Measurements from ENCODE around the gene SLFN13. TPM values are rescaled to one million over a fixed set of nuclear protein-coding genes. Genes with fewer than 3 reads are reported as not detected.

SLFN13 gene
- total RNA-seq (2021) = 19.7 to 22.1 TPM (median 20.8 TPM) in 3 replicates
- Bru-seq, nascent RNA = percentile 85 among the genes with signal in this experiment
- long read RNA-seq, experiment 1, full-length matches to known transcripts = 41 of 77 reads
- long read RNA-seq, experiment 1, partial matches to known transcripts = 15 of 77 reads
- long read RNA-seq, experiment 1, other reads (novel, unspliced or antisense) = 21 of 77 reads
- long read RNA-seq, experiment 2, full-length matches to known transcripts = 4 of 22 reads
- long read RNA-seq, experiment 2, partial matches to known transcripts = 2 of 22 reads
- long read RNA-seq, experiment 2, other reads (novel, unspliced or antisense) = 16 of 22 reads
- long read RNA-seq, experiment 3, partial matches to known transcripts = 2 of 3 reads
- long read RNA-seq, experiment 3, other reads (novel, unspliced or antisense) = 1 of 3 reads

GRCh38 chr17:35448214-35448898 lies at the start of gene SLFN13:
Gene SLFN13, minus strand, starts transcription at chr17:35448766. Its CDS starts 3,086 bp downstream, at chr17:35445680.
- H3K9me3 Mint-ChIP-seq = no peaks in the 10 kb centered on the region
- CTCF ChIA-PET = interaction anchor here (0.6 to 2.3 kb wide), 8 partner anchors 9 to 977 kb away, joined by 3 to 14 read pairs (median 3); partner anchors contain the start of gene SLFN12
- peak; percentile 94 for ATAC-seq
- H3K36me3 Mint-ChIP-seq = peaks cover 3% of the 10 kb centered on the region; the same call in 1 of the 2 replicates
- H3K4me1 Mint-ChIP-seq = peaks cover 26% of the 10 kb centered on the region
- POLR2A ChIA-PET = interaction anchor here (0.7 to 2.9 kb wide), 8 partner anchors 12 to 205 kb away, joined by 3 to 32 read pairs (median 4); partner anchors contain the start of genes SLFN11, SLFN12 and SLFN5
- peaks cover 99% of the 10 kb centered on the region for H3K27me3 Mint-ChIP-seq (ENCODE audit: low read depth)
- DNase-seq (ENCODE audit: low spot score) = peak; percentile 85
- H3K27ac Mint-ChIP-seq = peak within 1 kb of the TSS; percentile 52; the same call in 1 of the 2 replicates
- peak within 1 kb of the TSS; percentile 79 for H3K4me3 Mint-ChIP-seq
- TF ChIP-seq, protein P1, sequence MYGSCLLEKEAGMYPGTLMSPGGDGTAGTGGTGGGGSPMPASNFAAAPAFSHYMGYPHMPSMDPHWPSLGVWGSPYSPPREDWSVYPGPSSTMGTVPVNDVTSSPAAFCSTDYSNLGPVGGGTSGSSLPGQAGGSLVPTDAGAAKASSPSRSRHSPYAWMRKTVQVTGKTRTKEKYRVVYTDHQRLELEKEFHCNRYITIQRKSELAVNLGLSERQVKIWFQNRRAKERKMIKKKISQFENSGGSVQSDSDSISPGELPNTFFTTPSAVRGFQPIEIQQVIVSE (CRISPR knock-in tag; IDR thresholded peaks at IDR 0.05; ENCODE audit: borderline replicate concordance) = no peak
- no peak for TF ChIP-seq GABPB1 (CRISPR knock-in tag; IDR thresholded peaks at IDR 0.05)
- no peak for TF ChIP-seq GRHL2 (CRISPR knock-in tag; IDR thresholded peaks at IDR 0.05; ENCODE audit: insufficient replicate concordance, severe bottlenecking)
- TF ChIP-seq JUN (CRISPR knock-in tag; IDR thresholded peaks at IDR 0.05) = no peak
- TF ChIP-seq ZBTB21 (CRISPR knock-in tag; IDR thresholded peaks at IDR 0.05; ENCODE audit: borderline replicate concordance) = no peak
- TF ChIP-seq, protein P2, sequence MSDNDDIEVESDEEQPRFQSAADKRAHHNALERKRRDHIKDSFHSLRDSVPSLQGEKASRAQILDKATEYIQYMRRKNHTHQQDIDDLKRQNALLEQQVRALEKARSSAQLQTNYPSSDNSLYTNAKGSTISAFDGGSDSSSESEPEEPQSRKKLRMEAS (CRISPR knock-in tag; IDR thresholded peaks at IDR 0.05) = peak; percentile 95
- no peak for TF ChIP-seq FOXJ3 (CRISPR knock-in tag; IDR thresholded peaks at IDR 0.05; ENCODE audit: borderline replicate concordance)
- TF ChIP-seq NFE2L1 (CRISPR knock-in tag; IDR thresholded peaks at IDR 0.05) = peak; percentile 93
- TF ChIP-seq, protein P3, sequence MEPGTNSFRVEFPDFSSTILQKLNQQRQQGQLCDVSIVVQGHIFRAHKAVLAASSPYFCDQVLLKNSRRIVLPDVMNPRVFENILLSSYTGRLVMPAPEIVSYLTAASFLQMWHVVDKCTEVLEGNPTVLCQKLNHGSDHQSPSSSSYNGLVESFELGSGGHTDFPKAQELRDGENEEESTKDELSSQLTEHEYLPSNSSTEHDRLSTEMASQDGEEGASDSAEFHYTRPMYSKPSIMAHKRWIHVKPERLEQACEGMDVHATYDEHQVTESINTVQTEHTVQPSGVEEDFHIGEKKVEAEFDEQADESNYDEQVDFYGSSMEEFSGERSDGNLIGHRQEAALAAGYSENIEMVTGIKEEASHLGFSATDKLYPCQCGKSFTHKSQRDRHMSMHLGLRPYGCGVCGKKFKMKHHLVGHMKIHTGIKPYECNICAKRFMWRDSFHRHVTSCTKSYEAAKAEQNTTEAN (CRISPR knock-in tag; IDR thresholded peaks at IDR 0.05) = peak; percentile 78; the same call in 1 of the 2 replicates
- TF ChIP-seq, protein P4, sequence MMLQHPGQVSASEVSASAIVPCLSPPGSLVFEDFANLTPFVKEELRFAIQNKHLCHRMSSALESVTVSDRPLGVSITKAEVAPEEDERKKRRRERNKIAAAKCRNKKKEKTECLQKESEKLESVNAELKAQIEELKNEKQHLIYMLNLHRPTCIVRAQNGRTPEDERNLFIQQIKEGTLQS (CRISPR knock-in tag; conservative IDR thresholded peaks at IDR 0.05) = no peak
- TF ChIP-seq ATF2 (CRISPR knock-in tag; IDR thresholded peaks at IDR 0.05; ENCODE audit: borderline replicate concordance, low read depth) = no peak
- no peak for TF ChIP-seq CBFB (CRISPR knock-in tag; IDR thresholded peaks at IDR 0.05; ENCODE audit: low read depth)
- TF ChIP-seq, protein P5, sequence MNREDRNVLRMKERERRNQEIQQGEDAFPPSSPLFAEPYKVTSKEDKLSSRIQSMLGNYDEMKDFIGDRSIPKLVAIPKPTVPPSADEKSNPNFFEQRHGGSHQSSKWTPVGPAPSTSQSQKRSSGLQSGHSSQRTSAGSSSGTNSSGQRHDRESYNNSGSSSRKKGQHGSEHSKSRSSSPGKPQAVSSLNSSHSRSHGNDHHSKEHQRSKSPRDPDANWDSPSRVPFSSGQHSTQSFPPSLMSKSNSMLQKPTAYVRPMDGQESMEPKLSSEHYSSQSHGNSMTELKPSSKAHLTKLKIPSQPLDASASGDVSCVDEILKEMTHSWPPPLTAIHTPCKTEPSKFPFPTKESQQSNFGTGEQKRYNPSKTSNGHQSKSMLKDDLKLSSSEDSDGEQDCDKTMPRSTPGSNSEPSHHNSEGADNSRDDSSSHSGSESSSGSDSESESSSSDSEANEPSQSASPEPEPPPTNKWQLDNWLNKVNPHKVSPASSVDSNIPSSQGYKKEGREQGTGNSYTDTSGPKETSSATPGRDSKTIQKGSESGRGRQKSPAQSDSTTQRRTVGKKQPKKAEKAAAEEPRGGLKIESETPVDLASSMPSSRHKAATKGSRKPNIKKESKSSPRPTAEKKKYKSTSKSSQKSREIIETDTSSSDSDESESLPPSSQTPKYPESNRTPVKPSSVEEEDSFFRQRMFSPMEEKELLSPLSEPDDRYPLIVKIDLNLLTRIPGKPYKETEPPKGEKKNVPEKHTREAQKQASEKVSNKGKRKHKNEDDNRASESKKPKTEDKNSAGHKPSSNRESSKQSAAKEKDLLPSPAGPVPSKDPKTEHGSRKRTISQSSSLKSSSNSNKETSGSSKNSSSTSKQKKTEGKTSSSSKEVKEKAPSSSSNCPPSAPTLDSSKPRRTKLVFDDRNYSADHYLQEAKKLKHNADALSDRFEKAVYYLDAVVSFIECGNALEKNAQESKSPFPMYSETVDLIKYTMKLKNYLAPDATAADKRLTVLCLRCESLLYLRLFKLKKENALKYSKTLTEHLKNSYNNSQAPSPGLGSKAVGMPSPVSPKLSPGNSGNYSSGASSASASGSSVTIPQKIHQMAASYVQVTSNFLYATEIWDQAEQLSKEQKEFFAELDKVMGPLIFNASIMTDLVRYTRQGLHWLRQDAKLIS (CRISPR knock-in tag; IDR thresholded peaks at IDR 0.05; ENCODE audit: borderline replicate concordance) = no peak
- no peak for TF ChIP-seq ETV6 (CRISPR knock-in tag; IDR thresholded peaks at IDR 0.05)
- TF ChIP-seq, protein P6, sequence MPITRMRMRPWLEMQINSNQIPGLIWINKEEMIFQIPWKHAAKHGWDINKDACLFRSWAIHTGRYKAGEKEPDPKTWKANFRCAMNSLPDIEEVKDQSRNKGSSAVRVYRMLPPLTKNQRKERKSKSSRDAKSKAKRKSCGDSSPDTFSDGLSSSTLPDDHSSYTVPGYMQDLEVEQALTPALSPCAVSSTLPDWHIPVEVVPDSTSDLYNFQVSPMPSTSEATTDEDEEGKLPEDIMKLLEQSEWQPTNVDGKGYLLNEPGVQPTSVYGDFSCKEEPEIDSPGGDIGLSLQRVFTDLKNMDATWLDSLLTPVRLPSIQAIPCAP (CRISPR knock-in tag; IDR thresholded peaks at IDR 0.05) = no peak
- no peak for TF ChIP-seq ZNF425 (CRISPR knock-in tag; conservative IDR thresholded peaks at IDR 0.05)
- no peak for TF ChIP-seq ZNF317 (CRISPR knock-in tag; IDR thresholded peaks at IDR 0.05; ENCODE audit: borderline replicate concordance, low read depth)
- peak; percentile 89; the same call in 1 of the 2 replicates for TF ChIP-seq SMAD3 (CRISPR knock-in tag; IDR thresholded peaks at IDR 0.05; ENCODE audit: borderline replicate concordance)
- no peak for TF ChIP-seq NR2C2 (CRISPR knock-in tag; IDR thresholded peaks at IDR 0.05)
- TF ChIP-seq, protein P7, sequence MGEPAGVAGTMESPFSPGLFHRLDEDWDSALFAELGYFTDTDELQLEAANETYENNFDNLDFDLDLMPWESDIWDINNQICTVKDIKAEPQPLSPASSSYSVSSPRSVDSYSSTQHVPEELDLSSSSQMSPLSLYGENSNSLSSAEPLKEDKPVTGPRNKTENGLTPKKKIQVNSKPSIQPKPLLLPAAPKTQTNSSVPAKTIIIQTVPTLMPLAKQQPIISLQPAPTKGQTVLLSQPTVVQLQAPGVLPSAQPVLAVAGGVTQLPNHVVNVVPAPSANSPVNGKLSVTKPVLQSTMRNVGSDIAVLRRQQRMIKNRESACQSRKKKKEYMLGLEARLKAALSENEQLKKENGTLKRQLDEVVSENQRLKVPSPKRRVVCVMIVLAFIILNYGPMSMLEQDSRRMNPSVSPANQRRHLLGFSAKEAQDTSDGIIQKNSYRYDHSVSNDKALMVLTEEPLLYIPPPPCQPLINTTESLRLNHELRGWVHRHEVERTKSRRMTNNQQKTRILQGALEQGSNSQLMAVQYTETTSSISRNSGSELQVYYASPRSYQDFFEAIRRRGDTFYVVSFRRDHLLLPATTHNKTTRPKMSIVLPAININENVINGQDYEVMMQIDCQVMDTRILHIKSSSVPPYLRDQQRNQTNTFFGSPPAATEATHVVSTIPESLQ (CRISPR knock-in tag; IDR thresholded peaks at IDR 0.05) = no peak
- peak; percentile 66; the same call in 1 of the 2 replicates for TF ChIP-seq CREB1 (CRISPR knock-in tag; IDR thresholded peaks at IDR 0.05)
